ENCODE results near the gene PRKAG3.

GRCh38 chr2:218854860-218855259 is 23.3 kb upstream of the PRKAG3 start:
- TF ChIP-seq CBFB (CRISPR knock-in tag; IDR thresholded peaks at IDR 0.05; ENCODE audit: low read depth), result no peak
- TF ChIP-seq CTCF (IDR thresholded peaks at IDR 0.05), result no peak
- TF ChIP-seq SP1 (CRISPR knock-in tag; conservative IDR thresholded peaks at IDR 0.05), result no peak
- TF ChIP-seq KAT7 (CRISPR knock-in tag; IDR thresholded peaks at IDR 0.05; ENCODE audit: borderline replicate concordance), result no peak
- TF ChIP-seq ZNF281 (CRISPR knock-in tag; IDR thresholded peaks at IDR 0.05), result no peak
- TF ChIP-seq ESRRA (CRISPR knock-in tag; IDR thresholded peaks at IDR 0.05; ENCODE audit: borderline replicate concordance), result no peak
- no peak for TF ChIP-seq AFF4 (CRISPR knock-in tag; IDR thresholded peaks at IDR 0.05; ENCODE audit: borderline replicate concordance)
- TF ChIP-seq CREB1 (CRISPR knock-in tag; IDR thresholded peaks at IDR 0.05), result no peak
- TF ChIP-seq MAX (CRISPR knock-in tag; IDR thresholded peaks at IDR 0.05), result no peak
- no peak for TF ChIP-seq NR2C2 (CRISPR knock-in tag; IDR thresholded peaks at IDR 0.05)
- TF ChIP-seq MXD4 (CRISPR knock-in tag; IDR thresholded peaks at IDR 0.05; ENCODE audit: borderline replicate concordance), result no peak
- no peak for TF ChIP-seq ATF3 (CRISPR knock-in tag; conservative IDR thresholded peaks at IDR 0.05)

All from WTC11 (cell line).